ENCODE measurements around the gene CYBC1.

CYBC1 gene

DNA sequence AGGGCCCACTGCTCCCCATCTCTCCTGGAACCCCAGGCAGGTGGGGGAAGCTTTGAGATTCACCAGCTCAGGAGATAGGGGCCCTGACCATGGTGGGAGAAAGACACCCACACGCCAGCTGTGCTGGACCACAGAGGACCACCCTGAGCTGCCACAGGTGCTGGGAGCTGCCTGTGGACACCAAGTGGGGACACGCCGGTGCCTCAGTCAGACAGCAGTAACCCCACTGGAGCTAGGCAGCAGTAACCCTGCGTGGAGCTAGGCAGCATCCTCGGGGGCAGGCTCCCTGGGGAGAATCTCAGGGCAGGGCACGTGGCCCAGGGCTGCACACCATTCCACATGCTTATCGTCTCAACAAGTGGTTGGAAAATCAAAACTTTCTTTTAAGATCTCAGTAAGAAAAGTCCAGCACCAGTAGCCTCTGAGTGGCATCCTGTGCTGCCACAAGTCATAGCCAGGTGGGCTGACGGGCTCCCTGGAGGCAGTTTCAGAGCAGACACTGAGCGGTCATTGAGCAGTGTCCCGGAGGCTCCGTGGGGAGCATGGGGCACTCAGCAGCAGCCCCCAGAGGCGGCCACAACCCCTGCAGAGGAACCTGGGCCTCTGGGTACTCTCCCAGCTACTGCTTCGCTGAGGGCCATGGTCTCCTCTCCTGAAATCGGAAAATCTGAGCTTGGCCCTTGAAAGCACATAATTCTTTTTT is 40.4 kb downstream of the CYBC1 start:
- TF ChIP-seq SCRT2 (tag by site-specific recombination; IDR thresholded peaks at IDR 0.05) (peak; percentile 88), ZFP37 (tag by site-specific recombination; IDR thresholded peaks at IDR 0.05) (no peak), ZNF175 (tag by site-specific recombination; IDR thresholded peaks at IDR 0.05) (no peak), ZIC2 (tag by site-specific recombination; IDR thresholded peaks at IDR 0.05) (peak; percentile 86), ZNF626 (tag by site-specific recombination; IDR thresholded peaks at IDR 0.05) (no peak), SCRT1 (tag by site-specific recombination; IDR thresholded peaks at IDR 0.05; ENCODE audit: borderline replicate concordance) (peak; percentile 70), ZNF335 (tag by site-specific recombination; conservative IDR thresholded peaks at IDR 0.05) (no peak), ZNF214 (tag by site-specific recombination; IDR thresholded peaks at IDR 0.05; ENCODE audit: borderline replicate concordance) (no peak), ZNF157 (tag by site-specific recombination; IDR thresholded peaks at IDR 0.05) (no peak)
- TF ChIP-seq, protein P1, sequence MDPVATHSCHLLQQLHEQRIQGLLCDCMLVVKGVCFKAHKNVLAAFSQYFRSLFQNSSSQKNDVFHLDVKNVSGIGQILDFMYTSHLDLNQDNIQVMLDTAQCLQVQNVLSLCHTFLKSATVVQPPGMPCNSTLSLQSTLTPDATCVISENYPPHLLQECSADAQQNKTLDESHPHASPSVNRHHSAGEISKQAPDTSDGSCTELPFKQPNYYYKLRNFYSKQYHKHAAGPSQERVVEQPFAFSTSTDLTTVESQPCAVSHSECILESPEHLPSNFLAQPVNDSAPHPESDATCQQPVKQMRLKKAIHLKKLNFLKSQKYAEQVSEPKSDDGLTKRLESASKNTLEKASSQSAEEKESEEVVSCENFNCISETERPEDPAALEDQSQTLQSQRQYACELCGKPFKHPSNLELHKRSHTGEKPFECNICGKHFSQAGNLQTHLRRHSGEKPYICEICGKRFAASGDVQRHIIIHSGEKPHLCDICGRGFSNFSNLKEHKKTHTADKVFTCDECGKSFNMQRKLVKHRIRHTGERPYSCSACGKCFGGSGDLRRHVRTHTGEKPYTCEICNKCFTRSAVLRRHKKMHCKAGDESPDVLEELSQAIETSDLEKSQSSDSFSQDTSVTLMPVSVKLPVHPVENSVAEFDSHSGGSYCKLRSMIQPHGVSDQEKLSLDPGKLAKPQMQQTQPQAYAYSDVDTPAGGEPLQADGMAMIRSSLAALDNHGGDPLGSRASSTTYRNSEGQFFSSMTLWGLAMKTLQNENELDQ (tag by site-specific recombination; IDR thresholded peaks at IDR 0.05; ENCODE audit: low read depth), result no peak
- H3K27ac ChIP-seq (ENCODE audit: extremely low read depth, low read depth, low read length), result no peak overlapping the region
- H3K9me3 ChIP-seq (ENCODE audit: control insufficient read depth, insufficient read depth, low read depth, low read length), result no peaks in the 10 kb centered on the region
- ChIA-PET POLR2A (no interaction called here), CTCF (interaction anchor here (1.1 kb wide), 2 partner anchors 72 to 180 kb away, joined by 3 to 4 read pairs; no protein-coding TSS in a partner anchor)
- H3K4me1 ChIP-seq (ENCODE audit: control insufficient read depth, insufficient read depth, low read length), result 0 out of 2 replicates have a peak, but pooled peaks cover 6% of the 10 kb centered on the region
- no peak overlapping the region for H3K4me3 ChIP-seq (ENCODE audit: low read depth, low read length)
- H3K36me3 ChIP-seq (ENCODE audit: control insufficient read depth in 2 of 2, insufficient read depth in 1 of 2, low read length in 2 of 2), result peaks cover 8 to 15% of the 10 kb centered on the region in 2 experiments; a peak in 2 of 3 replicates

DNA sequence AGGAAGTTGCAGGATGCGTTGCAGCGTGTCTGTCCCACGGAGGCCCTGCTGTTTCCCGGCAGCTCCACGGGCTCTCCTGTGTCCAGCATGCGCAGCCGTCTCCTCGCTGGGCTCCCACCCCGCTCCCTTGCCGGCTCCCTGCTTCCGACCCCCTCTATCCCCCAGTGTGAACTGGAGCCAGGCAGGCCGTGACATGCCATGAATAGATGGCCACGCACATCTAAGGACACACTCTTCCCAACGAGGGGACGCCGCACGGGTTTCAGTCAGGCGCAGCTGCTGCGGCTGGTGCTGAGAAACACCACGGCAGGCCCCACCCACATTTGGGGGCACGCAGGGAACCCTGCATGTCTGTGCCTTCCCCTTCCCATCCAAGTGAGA is 41.6 kb downstream of the CYBC1 start:
- TF ChIP-seq ZNF132 (tag by site-specific recombination; IDR thresholded peaks at IDR 0.05; ENCODE audit: borderline replicate concordance) (no peak), OSR2 (tag by site-specific recombination; IDR thresholded peaks at IDR 0.05) (no peak), KLF1 (tag by site-specific recombination; IDR thresholded peaks at IDR 0.05) (no peak)
- TF ChIP-seq, protein P2, sequence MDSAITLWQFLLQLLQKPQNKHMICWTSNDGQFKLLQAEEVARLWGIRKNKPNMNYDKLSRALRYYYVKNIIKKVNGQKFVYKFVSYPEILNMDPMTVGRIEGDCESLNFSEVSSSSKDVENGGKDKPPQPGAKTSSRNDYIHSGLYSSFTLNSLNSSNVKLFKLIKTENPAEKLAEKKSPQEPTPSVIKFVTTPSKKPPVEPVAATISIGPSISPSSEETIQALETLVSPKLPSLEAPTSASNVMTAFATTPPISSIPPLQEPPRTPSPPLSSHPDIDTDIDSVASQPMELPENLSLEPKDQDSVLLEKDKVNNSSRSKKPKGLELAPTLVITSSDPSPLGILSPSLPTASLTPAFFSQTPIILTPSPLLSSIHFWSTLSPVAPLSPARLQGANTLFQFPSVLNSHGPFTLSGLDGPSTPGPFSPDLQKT (IDR thresholded peaks at IDR 0.05; ENCODE audit: borderline replicate concordance, low read depth, low read length), result no peak
- TF ChIP-seq, protein P3, sequence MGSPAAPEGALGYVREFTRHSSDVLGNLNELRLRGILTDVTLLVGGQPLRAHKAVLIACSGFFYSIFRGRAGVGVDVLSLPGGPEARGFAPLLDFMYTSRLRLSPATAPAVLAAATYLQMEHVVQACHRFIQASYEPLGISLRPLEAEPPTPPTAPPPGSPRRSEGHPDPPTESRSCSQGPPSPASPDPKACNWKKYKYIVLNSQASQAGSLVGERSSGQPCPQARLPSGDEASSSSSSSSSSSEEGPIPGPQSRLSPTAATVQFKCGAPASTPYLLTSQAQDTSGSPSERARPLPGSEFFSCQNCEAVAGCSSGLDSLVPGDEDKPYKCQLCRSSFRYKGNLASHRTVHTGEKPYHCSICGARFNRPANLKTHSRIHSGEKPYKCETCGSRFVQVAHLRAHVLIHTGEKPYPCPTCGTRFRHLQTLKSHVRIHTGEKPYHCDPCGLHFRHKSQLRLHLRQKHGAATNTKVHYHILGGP (tag by site-specific recombination; IDR thresholded peaks at IDR 0.05), result no peak
- TF ChIP-seq, protein P4, sequence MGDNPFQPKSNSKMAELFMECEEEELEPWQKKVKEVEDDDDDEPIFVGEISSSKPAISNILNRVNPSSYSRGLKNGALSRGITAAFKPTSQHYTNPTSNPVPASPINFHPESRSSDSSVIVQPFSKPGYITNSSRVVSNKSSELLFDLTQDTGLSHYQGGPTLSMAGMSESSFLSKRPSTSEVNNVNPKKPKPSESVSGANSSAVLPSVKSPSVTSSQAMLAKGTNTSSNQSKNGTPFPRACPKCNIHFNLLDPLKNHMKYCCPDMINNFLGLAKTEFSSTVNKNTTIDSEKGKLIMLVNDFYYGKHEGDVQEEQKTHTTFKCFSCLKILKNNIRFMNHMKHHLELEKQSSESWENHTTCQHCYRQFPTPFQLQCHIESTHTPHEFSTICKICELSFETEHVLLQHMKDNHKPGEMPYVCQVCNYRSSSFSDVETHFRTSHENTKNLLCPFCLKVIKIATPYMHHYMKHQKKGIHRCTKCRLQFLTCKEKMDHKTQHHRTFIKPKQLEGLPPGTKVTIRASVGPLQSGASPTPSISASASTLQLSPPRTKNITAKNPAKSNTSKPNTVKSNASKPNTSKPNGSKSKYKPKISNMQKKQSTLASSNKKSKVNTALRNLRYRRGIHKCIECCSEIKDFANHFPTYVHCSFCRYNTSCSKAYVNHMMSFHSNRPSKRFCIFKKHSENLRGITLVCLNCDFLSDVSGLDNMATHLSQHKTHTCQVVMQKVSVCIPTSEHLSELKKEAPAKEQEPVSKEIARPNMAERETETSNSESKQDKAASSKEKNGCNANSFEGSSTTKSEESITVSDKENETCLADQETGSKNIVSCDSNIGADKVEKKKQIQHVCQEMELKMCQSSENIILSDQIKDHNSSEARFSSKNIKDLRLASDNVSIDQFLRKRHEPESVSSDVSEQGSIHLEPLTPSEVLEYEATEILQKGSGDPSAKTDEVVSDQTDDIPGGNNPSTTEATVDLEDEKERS (tag by site-specific recombination; IDR thresholded peaks at IDR 0.05), result no peak
- CTCF ChIA-PET, result interaction anchor here (0.7 to 1.1 kb wide), 2 partner anchors 87 to 179 kb away, joined by 4 read pairs; no protein-coding TSS in a partner anchor
- POLR2A ChIA-PET, result no interaction called here
- Histone ChIP-seq H3K9me3 (ENCODE audit: control insufficient read depth, insufficient read depth, low read depth, low read length) (no peaks in the 10 kb centered on the region), H3K36me3 (ENCODE audit: control insufficient read depth in 2 of 2, insufficient read depth in 1 of 2, low read length in 2 of 2) (peaks cover 5 to 19% of the 10 kb centered on the region in 2 experiments; a peak in 2 of 3 replicates), H3K4me3 (ENCODE audit: low read depth, low read length) (no peak overlapping the region), H3K4me1 (ENCODE audit: control insufficient read depth, insufficient read depth, low read length) (0 out of 2 replicates have a peak, but pooled peaks cover 6% of the 10 kb centered on the region), H3K27ac (ENCODE audit: extremely low read depth, low read depth, low read length) (no peak overlapping the region)
